GM19240 (cell line): ENCODE results near the gene TMEM178B.
"Not testable (repeated sequence)": the region's sequence is repeated elsewhere in the genome, so short reads cannot be mapped to it uniquely, and the experiment has no call there.

ENCODE experiments used
- DNase-seq: peaks from one replicate; pipeline ENCODE4 v3.0.0; 2011; ENCODE audit warnings: low spot score; ENCODE audit not compliant: insufficient read length

The TMEM178B gene

DNA sequence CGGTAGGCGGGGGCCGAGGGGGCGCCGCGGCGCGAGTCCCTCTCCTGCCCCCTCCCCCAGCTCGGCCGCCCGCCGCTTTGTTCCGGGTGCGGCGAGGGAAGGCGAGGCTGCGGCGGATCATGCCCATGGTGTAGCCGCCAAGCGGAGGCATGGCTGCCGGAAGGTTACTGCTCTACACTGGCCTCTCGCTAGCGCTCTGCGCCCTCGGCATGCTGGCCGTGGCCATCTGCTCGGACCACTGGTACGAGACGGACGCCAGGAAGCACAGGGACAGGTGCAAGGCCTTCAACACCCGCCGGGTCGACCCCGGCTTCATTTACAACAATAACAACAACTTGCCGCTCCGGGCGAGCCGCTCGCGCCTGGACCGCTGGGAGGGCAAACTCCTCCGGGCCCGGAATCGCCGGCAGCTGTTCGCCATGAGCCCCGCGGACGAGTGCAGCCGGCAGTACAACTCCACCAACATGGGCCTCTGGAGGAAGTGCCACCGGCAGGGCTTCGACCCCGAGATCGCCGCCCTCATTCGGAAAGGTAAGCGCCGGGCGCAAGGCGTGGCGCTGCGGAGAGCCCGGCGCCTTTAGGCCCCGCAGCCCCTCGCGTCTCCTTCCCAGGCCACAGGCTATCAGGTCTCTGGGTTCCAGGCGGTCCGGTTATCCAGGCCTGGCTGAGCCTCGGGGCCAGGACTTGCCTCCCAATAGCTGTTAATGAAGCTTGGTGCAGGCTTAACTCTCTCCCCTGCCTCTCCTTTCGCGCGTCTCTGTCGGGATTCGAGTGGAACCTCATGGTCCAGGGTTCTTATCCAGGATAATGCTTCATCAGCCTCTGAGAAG is 513 bp downstream of the TMEM178B start:
- no peak for DNase-seq

DNA sequence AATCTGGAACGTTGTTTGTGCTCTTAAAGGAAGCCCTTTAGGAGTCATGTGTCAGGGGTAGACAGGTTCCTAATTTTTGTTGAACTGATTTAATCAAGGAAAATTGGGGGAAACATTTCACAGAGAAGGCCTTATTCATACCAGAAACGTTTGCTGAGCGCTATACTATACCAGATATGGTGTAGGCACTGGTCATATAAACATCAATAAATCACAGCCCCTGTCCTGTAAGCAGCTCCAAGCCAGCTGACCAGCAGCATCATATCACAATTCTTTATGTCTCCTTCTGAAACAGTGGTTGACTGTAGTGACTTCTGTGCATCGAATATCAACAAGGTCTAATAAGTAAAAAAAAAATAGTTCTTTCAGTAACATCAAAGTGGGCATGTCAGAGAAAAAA is 1.1 kb downstream of the TMEM178B start:
- no peak for DNase-seq

DNA sequence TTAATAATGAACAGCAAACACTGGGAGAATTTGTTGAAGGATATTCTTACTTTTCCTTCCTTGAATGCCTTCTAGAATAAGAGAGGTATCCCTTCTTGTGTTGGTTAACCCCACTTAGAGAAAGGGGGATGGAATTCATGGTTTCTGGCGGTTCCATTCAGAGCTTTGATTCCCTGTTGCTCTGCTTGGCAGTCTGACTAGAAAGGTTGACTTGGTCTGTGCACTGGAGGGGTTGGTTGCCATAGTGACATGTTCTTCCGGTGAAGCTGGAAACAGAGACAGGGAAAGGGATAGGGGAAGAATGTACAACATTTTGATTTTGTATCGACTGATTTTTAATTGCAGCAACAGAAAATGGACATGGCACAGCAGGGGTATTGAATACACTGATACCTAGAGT is 2.5 kb downstream of the TMEM178B start:
- no peak for DNase-seq

DNA sequence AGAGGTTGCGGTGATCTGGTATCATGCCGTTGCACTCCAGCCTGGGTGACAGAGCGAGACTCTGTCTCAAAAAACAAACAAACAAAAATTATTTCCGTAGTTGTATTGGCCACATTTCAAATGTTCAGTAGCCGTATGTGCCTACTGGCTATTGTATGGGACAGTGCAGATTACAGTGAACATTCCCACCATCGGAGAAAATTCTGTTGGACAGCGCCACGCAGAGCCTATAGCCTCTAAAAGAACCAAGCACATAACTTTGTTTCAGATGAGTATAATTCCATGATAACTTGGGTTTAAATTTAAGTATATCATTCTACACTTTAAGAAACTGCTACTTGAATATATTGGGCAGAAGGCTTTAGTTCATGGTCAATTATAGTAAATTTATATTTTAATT is 5.4 kb downstream of the TMEM178B start:
- DNase-seq, result no peak

DNA sequence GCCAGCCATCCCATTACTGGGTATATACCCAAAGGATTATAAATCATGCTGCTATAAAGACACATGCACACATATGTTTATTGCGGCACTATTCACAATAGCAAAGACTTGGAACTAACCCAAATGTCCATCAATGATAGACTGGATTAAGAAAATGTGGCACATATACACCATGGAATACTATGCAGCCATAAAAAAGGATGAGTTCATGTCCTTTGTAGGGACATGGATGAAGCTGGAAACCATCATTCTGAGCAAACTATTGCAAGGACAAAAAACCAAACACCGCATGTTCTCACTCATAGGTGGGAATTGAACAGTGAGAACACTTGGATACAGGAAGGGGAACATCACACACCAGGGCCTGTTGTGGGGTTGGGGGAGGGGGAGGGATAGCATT is 15.6 kb downstream of the TMEM178B start:
- DNase-seq, result not testable (repeated sequence)

DNA sequence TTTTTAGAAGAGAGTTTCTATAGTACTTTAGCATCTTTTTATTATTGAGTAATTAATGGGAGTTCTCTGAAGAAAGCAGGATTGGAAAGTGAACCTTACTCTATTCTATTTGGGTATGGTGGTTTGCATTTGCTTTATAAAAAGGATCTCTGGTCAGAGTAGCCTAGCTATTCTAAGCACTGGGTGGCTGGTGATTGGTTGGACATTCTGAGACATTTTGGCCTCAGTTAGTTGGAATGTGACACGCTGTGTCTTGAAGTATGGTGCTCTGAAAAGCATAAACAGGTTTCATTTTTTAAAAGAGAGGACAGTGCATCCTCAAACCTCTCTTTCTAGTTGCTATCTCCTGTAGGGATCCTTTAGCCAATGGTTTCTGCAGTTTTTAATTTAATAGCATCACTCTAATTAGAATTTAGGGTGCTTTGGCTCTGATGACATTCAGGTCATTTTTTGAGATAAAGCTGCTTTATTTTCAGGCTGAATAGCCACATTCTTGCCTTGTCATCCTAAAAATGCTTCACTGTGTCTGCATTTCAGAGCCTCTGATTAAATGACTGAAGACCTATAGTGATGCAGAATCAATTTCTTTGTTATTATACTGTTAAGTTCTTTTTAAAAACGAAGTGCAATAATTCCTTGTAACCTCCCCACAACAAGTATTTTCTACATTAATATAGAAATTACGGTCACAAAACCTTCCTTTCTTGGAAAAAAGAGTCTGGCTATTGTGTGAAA is 20.6 kb downstream of the TMEM178B start:
- DNase-seq, result no peak

DNA sequence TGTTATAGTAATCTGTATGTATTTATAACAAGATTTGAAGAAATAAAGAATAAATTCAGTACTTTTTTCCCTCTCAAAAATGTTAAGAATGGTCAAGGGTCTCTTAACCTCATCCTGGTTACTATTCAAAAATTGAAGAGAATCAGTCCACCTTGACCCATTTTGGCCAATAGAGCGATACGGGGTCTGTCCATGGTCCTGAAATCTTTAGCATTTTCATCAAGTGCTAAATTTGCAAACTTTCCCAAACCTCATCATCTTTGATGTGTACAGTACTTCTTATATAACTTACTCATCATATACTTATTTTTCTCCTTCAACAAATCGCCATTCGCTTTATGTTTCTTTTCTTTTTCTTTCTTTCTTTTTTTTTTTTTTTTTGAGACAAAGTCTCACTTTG is 23.6 kb downstream of the TMEM178B start:
- no peak for DNase-seq

DNA sequence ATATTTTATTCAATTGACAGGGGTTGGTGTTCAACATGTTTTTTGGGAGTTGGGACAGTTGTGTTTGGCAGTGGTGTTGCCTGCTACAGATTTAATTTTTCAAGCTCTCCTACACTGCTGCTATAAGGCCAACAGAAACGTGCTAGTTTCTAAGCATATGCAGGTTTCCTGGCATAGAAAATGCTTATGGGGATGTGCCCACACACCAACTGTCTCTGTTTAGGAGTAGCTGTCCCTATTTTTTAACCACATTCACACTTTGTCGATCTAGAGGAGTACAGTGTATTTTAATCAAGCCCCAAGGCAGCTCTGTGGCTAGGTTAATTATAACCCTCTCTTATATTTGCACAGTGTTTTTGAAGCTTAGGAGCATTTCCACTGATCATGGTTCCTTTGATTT is 28.6 kb downstream of the TMEM178B start:
- no peak for DNase-seq

DNA sequence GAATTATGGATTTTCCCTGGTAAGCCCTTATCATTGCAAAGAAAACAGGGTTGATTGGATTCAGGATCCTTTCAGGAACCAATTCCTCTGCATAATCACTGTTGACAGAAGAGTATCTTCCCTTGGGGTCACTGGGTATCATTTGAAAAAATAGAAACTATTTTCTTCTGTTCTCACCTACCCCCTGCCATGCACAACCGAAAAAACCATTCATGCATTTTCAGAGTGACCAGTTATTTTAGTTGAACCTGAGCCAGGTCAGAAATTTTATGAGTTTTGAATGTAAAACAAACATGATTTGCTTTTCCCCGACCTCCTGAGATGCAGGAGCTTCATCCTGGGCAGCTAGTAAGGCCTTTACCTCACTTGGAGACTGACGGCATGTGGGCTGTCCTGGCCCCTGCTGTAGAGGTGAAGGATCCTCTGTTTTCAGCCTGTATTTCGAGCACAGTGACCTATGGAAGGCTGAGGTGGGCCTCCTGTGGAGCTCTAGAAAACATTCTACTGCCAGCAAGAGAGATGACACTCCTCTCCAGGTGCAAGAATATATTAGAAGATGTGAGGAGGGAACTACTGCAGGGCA is 30.1 kb downstream of the TMEM178B start:
- no peak for DNase-seq

DNA sequence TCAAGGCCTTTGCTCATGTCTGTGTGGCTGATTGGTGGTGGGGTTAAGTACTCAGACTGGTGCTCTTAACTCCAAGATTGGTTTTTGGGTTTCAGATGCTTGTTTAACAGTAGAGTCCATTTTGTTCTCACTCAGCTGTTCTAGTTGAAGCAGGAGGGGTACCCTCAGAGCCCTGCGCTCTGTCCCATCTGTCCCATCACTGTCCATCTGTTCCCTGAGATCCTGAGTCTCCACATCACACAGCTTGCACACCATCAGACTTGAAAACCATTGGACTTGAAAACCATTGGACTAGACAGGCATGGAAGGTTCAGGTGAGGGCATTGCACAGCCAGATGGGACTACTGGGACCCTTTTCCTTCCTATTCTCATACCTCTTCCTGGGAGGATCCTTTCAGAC is 39.3 kb downstream of the TMEM178B start:
- DNase-seq, result no peak

DNA sequence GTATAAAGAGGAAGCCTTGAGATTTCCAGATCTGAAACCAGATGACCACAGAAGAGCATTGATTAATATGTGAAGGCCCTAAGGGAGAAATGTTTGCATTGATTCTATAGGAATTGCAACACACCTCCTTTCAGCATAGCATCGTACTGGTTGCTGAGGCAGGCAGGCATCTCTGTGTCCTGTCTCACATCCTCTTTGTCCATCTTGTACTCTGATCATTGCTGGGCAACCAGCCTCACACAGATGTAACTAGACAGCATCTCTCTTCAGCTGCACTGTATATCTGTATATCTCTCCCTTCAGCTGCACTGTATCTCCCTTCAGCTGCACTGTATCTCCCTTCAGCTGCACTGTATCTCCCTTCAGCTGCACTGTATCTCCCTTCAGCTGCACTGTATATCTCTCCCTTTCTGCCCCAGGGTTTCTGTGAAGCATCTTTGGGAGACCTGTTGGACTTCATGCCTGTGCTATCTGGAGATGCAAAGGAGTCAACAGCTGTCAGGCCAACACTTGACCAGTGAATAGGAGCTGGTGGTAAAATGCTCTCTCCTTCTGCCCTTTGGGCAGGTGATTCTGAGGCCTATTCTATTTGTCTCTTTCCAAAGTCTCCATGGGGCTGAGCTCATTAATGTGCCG is 40.3 kb downstream of the TMEM178B start:
- DNase-seq, result no peak

DNA sequence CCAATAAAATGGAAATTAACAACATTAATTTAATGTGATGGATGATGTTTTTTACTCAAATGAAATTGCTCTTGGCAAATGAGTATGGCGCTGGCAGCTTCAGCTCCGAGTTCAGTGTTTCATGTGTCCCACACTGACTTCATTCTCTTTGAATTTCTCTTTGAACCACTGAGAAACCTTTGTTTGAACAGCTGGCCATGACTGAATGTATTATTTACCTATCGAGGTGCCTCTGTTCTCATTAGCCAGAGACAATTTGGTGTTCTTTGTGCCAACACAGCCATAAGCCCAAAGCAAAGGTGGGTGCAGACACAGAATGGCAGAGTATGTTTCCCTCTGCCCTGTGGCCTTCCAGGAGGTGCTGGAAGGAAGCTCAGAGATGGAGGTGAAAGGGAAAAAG is 42.1 kb downstream of the TMEM178B start:
- no peak for DNase-seq

DNA sequence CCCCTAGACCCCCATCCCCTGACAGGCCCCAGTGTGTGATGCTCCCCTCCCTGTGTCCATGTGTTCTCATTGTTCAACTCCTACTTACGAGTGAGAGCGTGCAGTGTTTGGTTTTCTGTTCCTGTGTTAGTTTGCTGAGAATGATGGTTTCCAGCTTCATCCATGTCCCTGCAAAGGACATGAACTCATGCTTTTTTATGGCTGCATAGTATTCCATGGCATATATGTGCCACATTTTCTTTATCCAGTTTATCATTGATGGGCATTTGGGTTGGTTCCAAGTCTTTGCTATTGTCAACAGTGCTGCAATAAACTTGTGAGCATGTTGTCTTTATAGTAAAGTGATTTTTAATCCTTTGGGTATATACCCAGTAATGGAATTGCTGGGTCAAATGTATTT is 42.8 kb downstream of the TMEM178B start:
- DNase-seq, result not testable (repeated sequence)

DNA sequence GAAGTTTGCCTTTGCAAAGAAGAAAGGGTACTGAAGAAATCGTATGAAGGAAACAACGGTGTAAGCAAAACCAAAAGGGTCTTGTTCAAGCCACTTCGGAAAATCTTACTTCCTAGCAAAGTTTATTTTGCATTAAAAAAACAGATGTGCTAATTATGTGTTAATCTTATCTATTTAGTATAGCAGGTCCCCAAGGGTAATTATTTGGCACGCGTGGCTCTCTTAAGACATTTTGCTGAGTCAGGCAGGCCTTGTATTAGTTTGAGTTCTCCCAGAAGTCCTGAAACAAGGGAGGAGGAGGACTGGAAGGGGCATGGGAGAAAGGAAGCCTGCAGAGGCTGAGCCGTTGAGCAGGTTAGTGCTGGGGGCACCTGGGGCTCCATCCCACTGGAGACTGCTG is 44.9 kb downstream of the TMEM178B start:
- DNase-seq, result no peak

DNA sequence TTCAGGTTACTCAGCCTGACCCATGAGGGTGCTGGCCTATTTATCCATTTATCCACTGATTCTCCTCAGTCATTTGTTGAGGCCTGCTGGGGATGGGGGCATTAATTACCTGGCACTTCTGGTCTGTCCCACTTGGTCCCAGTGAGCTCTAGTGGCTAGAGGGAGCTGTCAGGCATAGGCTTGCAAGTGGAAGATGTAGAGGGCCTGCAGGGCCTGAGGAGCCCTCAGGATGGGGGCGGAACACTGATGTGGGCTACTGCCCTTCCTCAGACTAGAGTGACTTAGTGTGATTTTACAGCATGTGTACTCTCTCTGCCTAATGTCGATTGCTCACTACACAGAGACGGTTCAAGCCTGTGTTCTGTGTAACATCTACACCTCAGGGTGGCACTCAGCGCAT is 45.3 kb downstream of the TMEM178B start:
- DNase-seq, result no peak

DNA sequence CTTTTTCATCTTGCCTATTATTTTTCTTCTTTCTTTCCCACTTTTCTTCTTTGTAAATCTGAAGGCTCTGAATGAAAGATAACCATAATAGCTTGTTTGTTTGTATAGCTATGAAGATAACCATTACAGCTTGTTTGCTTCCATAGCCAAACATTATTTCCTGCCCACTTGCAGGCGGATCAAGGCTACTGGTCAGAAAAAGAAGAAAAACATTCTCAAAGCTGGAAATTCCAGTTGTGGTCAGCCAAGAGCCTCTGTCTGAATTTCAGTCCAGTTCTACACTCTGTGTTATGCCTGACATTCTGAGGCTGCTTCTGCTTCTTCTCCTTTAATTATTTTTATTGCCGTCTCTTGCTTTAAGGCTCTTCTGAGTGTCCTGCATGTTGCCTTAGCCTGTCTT is 48.9 kb downstream of the TMEM178B start:
- DNase-seq, result no peak

DNA sequence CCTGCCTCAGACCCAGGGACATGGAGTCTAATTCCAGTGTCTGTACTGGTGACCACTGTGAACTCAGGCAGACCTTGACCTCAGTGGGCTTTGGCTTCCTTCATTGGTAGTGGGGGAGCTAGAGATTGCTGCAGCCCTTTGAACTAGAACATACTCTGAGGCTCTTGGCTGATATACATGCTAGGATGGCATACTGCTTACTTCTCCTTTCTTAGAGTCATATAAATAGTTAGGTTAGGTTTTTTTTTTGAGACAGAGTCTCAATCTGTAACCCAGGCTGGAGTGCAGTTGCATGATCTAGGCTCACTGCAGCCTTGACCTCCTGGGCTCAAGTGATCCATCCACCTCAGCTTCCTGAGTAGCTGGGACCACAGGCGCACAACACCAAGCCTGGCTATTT is 49.7 kb downstream of the TMEM178B start:
- no peak for DNase-seq

DNA sequence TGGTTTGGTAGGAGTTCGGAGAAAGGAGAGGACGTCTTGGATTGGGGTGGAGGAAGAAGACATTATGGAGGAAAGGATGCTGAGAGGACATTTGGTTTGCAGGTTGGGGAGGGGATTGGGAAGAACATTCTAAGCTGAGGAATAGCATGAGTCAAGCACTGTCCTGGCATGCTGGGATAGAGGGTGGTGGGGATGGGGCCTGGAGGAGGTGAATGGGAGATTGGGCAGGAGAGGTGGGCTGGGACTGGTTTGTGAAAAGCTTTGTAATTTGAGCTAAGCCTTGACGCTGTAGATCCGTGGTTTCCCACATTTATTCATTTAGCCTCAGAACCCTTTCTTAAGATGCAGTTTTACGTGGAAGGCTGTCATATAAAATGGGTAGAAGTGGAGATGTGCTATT is 52.2 kb downstream of the TMEM178B start:
- DNase-seq, result no peak

DNA sequence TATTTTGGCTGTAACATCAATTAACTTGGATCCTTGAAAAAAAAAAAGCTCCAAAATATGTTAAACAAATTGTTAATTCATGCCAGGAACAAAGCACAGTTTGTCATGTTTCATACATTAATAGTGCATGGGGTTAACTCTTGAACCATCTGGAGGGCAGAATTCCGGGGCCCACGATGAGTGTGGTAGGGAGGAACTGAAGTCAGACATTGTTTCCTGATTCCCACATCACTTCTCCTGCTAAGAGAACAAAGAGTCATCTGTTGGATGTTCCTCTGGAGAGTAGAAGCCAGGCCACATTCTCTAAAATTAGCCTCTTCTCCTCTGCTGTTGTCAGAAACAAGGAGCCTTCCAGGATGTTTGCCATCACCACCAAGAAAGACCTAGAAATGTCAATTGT is 54.6 kb downstream of the TMEM178B start:
- no peak for DNase-seq

DNA sequence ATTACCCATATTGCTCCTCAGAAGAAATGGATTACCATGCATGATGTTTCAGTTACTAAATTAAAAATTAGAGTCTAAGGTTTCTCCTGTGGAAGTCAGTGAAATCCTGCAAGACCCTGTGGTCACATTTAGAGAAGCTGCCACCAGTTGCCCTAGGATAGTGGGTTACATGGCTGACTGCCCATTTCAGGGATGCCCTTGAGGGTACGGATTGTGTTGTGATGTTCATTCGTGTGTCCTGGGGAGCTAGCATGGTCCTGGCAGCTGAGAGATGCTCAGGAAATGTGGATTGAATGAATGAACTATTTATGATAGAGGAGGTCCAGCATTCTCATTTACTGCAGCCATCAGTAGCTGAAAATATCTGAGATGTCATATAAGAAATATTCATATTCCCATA is 55.1 kb downstream of the TMEM178B start:
- DNase-seq, result no peak

DNA sequence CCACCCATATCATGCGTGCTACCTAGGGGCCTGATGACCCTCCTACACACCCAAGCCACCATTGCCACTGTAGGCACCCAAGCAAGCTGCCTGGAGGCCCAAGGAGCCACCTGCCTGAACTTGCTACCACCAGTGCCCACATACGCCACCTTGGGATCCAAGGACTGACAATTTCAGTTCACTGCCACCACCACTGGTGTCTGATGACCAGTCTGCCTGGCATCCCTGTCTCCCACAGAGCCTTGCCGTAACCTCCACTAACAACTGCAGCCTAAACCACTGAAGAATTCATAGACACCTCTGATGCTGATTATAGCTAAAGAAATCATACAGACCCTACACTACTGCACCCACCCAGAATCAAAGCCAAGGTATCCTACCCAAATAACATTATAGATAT is 58.8 kb downstream of the TMEM178B start:
- no peak for DNase-seq

DNA sequence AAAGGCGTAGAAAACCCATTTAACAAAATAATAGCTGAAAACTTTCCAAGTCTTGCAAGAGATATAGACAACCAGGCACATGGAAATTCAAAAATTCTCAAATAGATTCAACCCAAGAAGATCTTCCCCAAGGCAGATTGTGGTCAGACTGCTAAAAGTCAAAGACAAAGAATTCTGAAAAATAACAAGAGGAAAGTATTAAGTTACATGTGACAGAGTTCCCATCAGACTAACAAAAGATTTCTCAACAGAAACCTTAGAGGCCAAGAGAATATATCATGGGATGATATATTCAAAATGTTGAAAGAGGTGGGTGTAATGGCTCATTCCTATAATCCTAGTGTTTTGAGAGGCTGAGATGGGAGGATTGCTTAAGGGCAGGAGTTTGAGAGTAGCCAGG is 59.8 kb downstream of the TMEM178B start:
- DNase-seq, result no peak
